GM12873 (cell line): ENCODE results near the gene SRPX.

Experiments
- CTCF ChIP-seq: IDR thresholded peaks from 2 replicates; pipeline ENCODE4 v1.5.1; 2012; ENCODE audit warnings: low read depth, mild to moderate bottlenecking, moderate library complexity, low read length, control low read depth; ENCODE audit not compliant: insufficient read depth; ENCODE audit errors: missing control alignments

Gene SRPX

GRCh38 chrX:38102875-38103274, 117.8 kb downstream of the SRPX start:
- TF ChIP-seq CTCF, result no peak

GRCh38 chrX:38102240-38102639, 118.4 kb downstream of the SRPX start:
- TF ChIP-seq CTCF, result no peak

GRCh38 chrX:38099688-38100087, 121.0 kb downstream of the SRPX start:
- no peak for TF ChIP-seq CTCF
